Measurements from ENCODE around the gene AKT1. TPM values are rescaled to one million over a fixed set of nuclear protein-coding genes. Genes with fewer than 3 reads are reported as not detected.

Gene AKT1
- polyA plus RNA-seq, 1 experiment: 104 TPM

- peaks cover 5% of the 10 kb centered on the region for H3K9me3 ChIP-seq (ENCODE audit: control insufficient read depth, insufficient read depth, low read length)
- ChIA-PET POLR2A (interaction anchor here (0.6 kb wide), 1 partner anchor 359 kb away, joined by 4 read pairs; the partner anchor contains the start of gene NUDT14), CTCF (interaction anchor here (1.0 to 1.9 kb wide), 4 partner anchors 53 to 224 kb away, joined by 3 to 22 read pairs (median 4); no protein-coding TSS in a partner anchor)
- H3K4me3 ChIP-seq (ENCODE audit: low read depth, low read length): no peak overlapping the region
- TF ChIP-seq, protein P1, sequence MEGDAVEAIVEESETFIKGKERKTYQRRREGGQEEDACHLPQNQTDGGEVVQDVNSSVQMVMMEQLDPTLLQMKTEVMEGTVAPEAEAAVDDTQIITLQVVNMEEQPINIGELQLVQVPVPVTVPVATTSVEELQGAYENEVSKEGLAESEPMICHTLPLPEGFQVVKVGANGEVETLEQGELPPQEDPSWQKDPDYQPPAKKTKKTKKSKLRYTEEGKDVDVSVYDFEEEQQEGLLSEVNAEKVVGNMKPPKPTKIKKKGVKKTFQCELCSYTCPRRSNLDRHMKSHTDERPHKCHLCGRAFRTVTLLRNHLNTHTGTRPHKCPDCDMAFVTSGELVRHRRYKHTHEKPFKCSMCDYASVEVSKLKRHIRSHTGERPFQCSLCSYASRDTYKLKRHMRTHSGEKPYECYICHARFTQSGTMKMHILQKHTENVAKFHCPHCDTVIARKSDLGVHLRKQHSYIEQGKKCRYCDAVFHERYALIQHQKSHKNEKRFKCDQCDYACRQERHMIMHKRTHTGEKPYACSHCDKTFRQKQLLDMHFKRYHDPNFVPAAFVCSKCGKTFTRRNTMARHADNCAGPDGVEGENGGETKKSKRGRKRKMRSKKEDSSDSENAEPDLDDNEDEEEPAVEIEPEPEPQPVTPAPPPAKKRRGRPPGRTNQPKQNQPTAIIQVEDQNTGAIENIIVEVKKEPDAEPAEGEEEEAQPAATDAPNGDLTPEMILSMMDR (IDR thresholded peaks at IDR 0.05; ENCODE audit: low read depth, low read length): no peak
- H3K27me3 ChIP-seq (ENCODE audit: control insufficient read depth, insufficient read depth, low read length): no peaks in the 10 kb centered on the region
- DNase-seq (ENCODE audit: low read depth, low spot score): no peak
- no peak overlapping the region for H3K27ac ChIP-seq (ENCODE audit: low read depth, low read length)
These were observed 26.5 kb upstream of the AKT1 start for GRCh38 chr14:104821971-104822608.

- TF ChIP-seq, protein P1 (IDR thresholded peaks at IDR 0.05; ENCODE audit: low read depth, low read length): no peak
- Histone ChIP-seq H3K27ac (ENCODE audit: low read depth, low read length) (no peak overlapping the region), H3K27me3 (ENCODE audit: control insufficient read depth, insufficient read depth, low read length) (no peaks in the 10 kb centered on the region), H3K4me3 (ENCODE audit: low read depth, low read length) (no peak overlapping the region), H3K9me3 (ENCODE audit: control insufficient read depth, insufficient read depth, low read length) (peaks cover 5% of the 10 kb centered on the region)
- POLR2A ChIA-PET: interaction anchor here (0.6 to 0.9 kb wide), 3 partner anchors 53 to 360 kb away, joined by 4 to 5 read pairs (median 5); partner anchors contain the start of gene NUDT14
- CTCF ChIA-PET: interaction anchor here (0.7 to 1.9 kb wide), 11 partner anchors 27 to 426 kb away, joined by 3 to 22 read pairs (median 4); partner anchors contain the start of gene SIVA1
- DNase-seq (ENCODE audit: low read depth, low spot score): no peak
These were observed 25.8 kb upstream of the AKT1 start for GRCh38 chr14:104821229-104821945.

DNA sequence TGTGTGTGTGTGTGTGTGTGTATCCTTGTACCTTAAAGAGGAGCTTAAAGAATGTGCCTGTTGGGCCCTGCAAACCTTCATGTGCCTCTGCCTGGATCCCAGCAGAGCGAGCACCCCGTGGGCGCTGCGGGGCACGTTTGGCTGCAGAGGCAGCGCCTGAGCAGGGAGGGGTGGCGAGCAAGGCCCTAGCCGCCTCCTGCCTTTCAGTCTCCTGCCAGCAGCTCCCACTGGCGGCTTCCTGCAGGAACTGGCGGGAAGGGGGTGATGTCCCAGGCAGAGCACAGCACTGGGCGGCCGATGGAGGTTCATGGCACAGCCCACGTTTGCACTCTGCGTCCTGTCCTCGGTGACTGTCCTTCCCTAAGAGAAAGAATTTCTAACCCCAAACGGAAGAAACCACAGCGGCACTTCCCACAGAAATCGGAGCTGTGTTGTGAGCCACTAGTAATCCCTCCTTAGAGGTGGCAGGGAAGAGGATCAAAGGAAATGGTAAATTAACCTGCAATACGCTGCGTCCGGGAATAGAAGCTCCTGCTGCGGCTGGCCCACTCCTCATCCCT is 25.2 kb upstream of the AKT1 start:
- CTCF ChIA-PET: interaction anchor here (0.6 to 1.9 kb wide), 12 partner anchors 26 to 427 kb away, joined by 3 to 22 read pairs (median 4); partner anchors contain the start of gene SIVA1
- H3K27ac ChIP-seq (ENCODE audit: low read depth, low read length): no peak overlapping the region
- POLR2A ChIA-PET: interaction anchor here (0.7 to 0.9 kb wide), 3 partner anchors 20 to 66 kb away, joined by 3 to 5 read pairs (median 5); partner anchors contain the start of gene ZBTB42
- peaks cover 5% of the 10 kb centered on the region for H3K9me3 ChIP-seq (ENCODE audit: control insufficient read depth, insufficient read depth, low read length)
- DNase-seq (ENCODE audit: low read depth, low spot score): peak; percentile 37
- no peak overlapping the region for H3K4me3 ChIP-seq (ENCODE audit: low read depth, low read length)
- TF ChIP-seq, protein P1 (IDR thresholded peaks at IDR 0.05; ENCODE audit: low read depth, low read length): peak; percentile 76
- no peaks in the 10 kb centered on the region for H3K27me3 ChIP-seq (ENCODE audit: control insufficient read depth, insufficient read depth, low read length)

- Histone ChIP-seq H3K4me3 (ENCODE audit: low read depth, low read length) (no peak overlapping the region), H3K27ac (ENCODE audit: low read depth, low read length) (no peak overlapping the region), H3K9me3 (ENCODE audit: control insufficient read depth, insufficient read depth, low read length) (peaks cover 5% of the 10 kb centered on the region), H3K27me3 (ENCODE audit: control insufficient read depth, insufficient read depth, low read length) (no peaks in the 10 kb centered on the region)
- POLR2A ChIA-PET: no interaction called here
- TF ChIP-seq, protein P1 (IDR thresholded peaks at IDR 0.05; ENCODE audit: low read depth, low read length): no peak
- no peak for DNase-seq (ENCODE audit: low read depth, low spot score)
- CTCF ChIA-PET: interaction anchor here (1.5 kb wide), 1 partner anchor 53 kb away, joined by 5 read pairs; no protein-coding TSS in a partner anchor
These were observed 23.8 kb upstream of the AKT1 start for GRCh38 chr14:104819361-104819781.
